GM12801 (cell line): Measurements from ENCODE around the gene EFCAB14.

Experiments used
- TF ChIP-seq, protein P1 (sequence below): IDR thresholded peaks from one replicate; pipeline ENCODE4 v1.5.1; 2011; ENCODE audit warnings: control low read depth; ENCODE audit not compliant: insufficient read length; ENCODE audit errors: extremely low read depth

EFCAB14 gene

DNA sequence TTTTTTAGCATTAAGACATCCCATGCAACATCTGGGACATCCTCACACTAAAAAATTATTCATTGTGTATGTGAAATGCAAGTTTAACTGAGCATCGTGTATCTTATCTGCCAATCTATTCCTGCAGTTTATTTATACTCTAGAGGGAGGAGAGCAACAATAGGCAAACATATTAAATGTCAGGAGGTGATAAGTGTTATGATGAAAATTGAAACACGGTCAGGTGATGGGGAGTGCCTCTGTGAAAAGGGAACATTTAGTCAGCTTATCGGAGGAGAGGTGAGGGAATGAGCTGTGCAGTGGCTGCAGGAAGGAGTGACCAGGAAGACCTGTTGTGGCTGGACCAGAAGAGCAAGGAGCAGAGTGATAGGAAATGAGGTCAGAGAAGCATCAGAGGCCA lies 775 bp upstream of the EFCAB14 start:
- TF ChIP-seq, protein P1, sequence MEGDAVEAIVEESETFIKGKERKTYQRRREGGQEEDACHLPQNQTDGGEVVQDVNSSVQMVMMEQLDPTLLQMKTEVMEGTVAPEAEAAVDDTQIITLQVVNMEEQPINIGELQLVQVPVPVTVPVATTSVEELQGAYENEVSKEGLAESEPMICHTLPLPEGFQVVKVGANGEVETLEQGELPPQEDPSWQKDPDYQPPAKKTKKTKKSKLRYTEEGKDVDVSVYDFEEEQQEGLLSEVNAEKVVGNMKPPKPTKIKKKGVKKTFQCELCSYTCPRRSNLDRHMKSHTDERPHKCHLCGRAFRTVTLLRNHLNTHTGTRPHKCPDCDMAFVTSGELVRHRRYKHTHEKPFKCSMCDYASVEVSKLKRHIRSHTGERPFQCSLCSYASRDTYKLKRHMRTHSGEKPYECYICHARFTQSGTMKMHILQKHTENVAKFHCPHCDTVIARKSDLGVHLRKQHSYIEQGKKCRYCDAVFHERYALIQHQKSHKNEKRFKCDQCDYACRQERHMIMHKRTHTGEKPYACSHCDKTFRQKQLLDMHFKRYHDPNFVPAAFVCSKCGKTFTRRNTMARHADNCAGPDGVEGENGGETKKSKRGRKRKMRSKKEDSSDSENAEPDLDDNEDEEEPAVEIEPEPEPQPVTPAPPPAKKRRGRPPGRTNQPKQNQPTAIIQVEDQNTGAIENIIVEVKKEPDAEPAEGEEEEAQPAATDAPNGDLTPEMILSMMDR, result no peak

DNA sequence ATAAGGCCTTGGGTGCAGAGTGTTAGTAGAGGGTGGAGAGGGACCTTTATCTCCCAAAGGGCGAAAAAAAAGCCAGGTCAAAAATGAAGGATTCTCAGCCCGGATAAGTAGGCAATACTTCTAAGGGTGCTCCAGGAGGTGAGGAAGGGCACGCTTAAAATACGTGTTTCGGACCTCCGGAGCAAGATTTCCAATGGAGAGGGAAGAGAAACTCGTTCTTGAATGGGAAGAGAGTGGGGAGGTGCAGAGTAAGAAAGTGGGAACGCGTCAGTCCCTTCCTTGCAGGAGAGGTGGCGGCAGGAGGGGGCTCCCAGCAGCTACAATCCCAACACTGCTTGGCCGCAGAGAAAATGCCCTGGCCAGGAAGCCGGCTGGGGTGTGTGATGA lies 581 bp downstream of the EFCAB14 start:
- TF ChIP-seq, protein P1, result no peak

DNA sequence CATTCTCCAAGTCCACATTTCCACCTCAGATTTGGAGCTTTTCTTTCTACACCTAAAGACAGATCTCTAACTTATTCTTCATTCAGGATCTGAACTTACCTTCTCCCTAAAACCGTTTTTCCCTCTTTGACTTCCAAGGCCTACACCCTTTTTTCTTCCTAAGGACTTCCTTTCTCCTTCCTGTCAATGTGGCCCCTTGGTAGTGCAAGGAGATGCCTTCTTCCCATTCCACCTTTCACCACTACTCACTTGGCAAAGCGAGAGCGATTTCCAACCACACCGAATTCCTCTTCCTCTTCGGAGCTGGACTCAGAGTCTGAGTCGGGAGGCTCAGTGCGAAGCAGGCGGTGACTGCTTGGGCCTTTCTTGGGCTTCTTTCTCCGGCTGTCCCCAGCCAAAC lies 1.3 kb downstream of the EFCAB14 start:
- TF ChIP-seq, protein P1, result no peak

DNA sequence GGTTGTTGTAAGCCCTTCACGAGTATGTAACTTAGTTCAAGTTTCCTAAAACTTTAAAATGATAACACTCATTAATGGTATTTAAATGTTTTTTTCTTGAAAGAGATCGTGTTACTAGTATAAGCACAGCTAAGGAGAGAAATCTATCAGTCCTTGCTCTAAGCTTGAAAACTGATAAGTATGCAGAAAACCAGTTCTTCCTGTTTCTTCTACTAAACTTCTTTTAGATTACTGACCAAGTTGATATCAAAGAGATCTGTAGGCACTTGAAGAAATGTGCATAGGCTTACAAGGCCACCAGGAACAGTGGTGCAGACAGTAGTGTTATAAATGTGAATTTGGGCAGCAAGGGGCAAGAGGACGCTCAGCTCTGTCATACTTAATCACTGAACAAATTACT lies 3.9 kb downstream of the EFCAB14 start:
- TF ChIP-seq, protein P1, result no peak

DNA sequence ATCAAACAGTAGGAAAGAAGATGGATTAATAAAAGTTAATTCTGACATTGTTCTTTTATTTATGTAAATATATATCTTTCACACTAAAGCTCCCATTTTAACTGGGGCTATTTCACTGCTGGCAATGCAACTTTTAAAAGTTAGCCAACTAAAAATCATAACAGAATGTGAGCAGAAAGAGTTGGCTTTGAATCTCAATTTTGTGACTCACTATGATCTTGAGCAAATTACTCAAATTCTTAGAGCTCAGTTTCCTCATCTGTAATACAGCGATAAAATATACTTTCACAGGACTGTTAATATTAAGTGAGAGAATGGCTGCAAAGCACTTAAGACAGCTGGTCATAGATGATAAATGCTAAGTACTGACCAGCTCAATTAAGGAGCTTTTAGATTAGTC lies 10.8 kb downstream of the EFCAB14 start:
- TF ChIP-seq, protein P1, result no peak

DNA sequence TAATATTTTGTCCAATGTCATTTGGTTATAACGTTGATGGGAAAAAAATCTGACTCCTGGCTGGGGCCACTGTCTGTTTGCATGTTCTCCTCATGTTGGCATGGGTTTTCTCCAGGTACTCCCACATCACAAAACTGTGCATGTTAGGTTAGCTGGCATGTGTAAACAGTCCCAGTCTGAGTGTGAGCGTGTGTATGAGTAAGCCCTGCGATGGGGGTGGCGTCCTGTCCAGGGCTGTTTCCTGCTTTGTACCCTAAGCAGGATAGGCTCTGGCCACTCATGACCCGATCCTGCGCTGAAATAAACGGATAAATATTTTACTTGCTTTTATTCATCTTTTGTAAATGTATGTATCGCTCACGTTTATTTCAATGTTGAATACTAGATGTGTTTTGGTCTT lies 13.5 kb downstream of the EFCAB14 start:
- TF ChIP-seq, protein P1, result no peak

DNA sequence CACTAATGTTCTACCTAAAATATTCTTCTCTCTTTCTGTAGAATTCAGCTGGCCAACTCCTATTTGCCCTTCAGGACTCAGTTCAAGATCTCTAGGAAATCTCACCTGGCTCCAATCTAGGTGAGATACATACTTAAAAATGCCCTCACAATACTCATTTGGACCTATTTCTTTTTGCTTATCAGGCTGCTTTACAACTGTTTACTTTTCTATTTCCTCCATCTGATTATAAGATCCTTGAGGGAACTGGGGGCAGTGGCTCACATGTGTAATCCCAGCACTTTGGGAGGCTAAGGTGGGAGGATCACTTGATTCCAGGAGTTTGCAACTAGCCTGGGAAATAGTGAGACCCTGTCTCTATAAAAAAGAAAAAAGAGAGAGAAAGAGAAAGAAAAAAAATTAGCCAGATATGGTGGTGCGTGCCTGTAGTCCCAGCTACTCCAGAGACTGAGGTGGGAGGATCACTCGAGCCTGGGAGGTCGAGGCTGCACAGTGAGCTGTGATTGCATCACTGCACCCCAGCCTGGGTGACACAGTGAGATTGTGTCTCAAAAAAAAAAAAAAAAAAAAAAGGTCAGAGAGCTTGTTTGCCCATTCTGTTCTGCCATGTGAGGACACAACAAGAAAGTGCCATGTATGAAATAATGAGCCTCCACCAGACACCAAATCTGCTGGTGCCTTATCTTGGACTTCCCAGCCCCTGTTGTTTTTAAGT lies 14.8 kb downstream of the EFCAB14 start:
- TF ChIP-seq, protein P1, result no peak
